DMS153 (cell line): Measurements from ENCODE around the gene IL17B.

Experiments
- DNase-seq: peaks from one replicate; lab custom pipeline; 2025; lab: John Stamatoyannopoulos, UW

Gene IL17B

GRCh38 chr5:149414405-149415065 is 35.4 kb upstream of the IL17B start:
- no peak for DNase-seq

GRCh38 chr5:149413477-149414210 is 34.6 kb upstream of the IL17B start:
- no peak for DNase-seq

- DNase-seq: no peak
Observed at GRCh38 chr5:149412783-149413476, 33.8 kb upstream of the IL17B start.

GRCh38 chr5:149411738-149412519 is 32.8 kb upstream of the IL17B start:
- no peak for DNase-seq

GRCh38 chr5:149410721-149411432 is 31.8 kb upstream of the IL17B start:
- no peak for DNase-seq

- no peak for DNase-seq
Observed at GRCh38 chr5:149410071-149410470, 31.0 kb upstream of the IL17B start.

GRCh38 chr5:149409268-149409948 is 30.3 kb upstream of the IL17B start:
- no peak for DNase-seq

- DNase-seq: no peak
Observed at GRCh38 chr5:149408252-149409099, 29.4 kb upstream of the IL17B start.

- no peak for DNase-seq
Observed at GRCh38 chr5:149407323-149408251, 28.5 kb upstream of the IL17B start.

GRCh38 chr5:149406979-149407306 is 27.9 kb upstream of the IL17B start:
- DNase-seq: no peak

- DNase-seq: no peak
Observed at GRCh38 chr5:149406203-149406978, 27.3 kb upstream of the IL17B start.

GRCh38 chr5:149405550-149406202 is 26.6 kb upstream of the IL17B start:
- no peak for DNase-seq

GRCh38 chr5:149404746-149405549 is 25.9 kb upstream of the IL17B start:
- no peak for DNase-seq

- DNase-seq: no peak
Observed at GRCh38 chr5:149403923-149404745, 25.0 kb upstream of the IL17B start.

GRCh38 chr5:149402291-149402690 is 23.2 kb upstream of the IL17B start:
- DNase-seq: no peak

GRCh38 chr5:149401051-149401450 is 22.0 kb upstream of the IL17B start:
- no peak for DNase-seq
